ENCODE results near the gene ZBTB16.

ZBTB16 gene

DNA sequence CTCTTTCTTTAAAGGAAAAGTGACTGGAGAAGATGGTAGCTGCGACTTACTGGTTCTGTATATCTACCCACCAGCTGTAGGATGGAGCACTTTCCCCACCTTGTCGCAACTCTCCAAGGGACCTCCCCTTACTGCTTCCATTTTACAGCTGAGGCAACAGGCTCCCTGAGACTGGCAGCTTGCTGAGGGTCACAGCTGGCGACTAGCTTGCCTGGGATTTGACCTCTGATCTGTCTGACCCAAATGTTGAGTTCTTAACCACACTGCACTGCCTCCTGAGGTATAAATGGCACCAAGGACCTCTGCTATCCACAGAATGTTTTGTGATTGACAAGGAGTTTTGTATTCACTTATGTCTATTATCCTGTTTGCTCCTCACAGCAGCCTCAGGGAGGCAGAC, 121.7 kb downstream of the ZBTB16 start:
- no peak for DNase-seq (ENCODE audit: low spot score)
- no peak for ATAC-seq (ENCODE audit: low read depth)
- H3K36me3 ChIP-seq (ENCODE audit: low read depth), result no peaks in the 10 kb centered on the region
- no peaks in the 10 kb centered on the region for H3K27me3 ChIP-seq (ENCODE audit: insufficient read depth, poor library complexity, severe bottlenecking)
- TF ChIP-seq, protein P1, sequence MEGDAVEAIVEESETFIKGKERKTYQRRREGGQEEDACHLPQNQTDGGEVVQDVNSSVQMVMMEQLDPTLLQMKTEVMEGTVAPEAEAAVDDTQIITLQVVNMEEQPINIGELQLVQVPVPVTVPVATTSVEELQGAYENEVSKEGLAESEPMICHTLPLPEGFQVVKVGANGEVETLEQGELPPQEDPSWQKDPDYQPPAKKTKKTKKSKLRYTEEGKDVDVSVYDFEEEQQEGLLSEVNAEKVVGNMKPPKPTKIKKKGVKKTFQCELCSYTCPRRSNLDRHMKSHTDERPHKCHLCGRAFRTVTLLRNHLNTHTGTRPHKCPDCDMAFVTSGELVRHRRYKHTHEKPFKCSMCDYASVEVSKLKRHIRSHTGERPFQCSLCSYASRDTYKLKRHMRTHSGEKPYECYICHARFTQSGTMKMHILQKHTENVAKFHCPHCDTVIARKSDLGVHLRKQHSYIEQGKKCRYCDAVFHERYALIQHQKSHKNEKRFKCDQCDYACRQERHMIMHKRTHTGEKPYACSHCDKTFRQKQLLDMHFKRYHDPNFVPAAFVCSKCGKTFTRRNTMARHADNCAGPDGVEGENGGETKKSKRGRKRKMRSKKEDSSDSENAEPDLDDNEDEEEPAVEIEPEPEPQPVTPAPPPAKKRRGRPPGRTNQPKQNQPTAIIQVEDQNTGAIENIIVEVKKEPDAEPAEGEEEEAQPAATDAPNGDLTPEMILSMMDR (IDR thresholded peaks at IDR 0.05; ENCODE audit: poor library complexity, severe bottlenecking), result no peak
- no peak overlapping the region for H3K4me3 ChIP-seq (ENCODE audit: severe bottlenecking)
- no peaks in the 10 kb centered on the region for H3K9me3 ChIP-seq (ENCODE audit: severe bottlenecking)
- H3K4me1 ChIP-seq (ENCODE audit: insufficient read depth, poor library complexity, severe bottlenecking), result peaks cover 32% of the 10 kb centered on the region
- no peak overlapping the region for H3K27ac ChIP-seq (ENCODE audit: poor library complexity, severe bottlenecking)

DNA sequence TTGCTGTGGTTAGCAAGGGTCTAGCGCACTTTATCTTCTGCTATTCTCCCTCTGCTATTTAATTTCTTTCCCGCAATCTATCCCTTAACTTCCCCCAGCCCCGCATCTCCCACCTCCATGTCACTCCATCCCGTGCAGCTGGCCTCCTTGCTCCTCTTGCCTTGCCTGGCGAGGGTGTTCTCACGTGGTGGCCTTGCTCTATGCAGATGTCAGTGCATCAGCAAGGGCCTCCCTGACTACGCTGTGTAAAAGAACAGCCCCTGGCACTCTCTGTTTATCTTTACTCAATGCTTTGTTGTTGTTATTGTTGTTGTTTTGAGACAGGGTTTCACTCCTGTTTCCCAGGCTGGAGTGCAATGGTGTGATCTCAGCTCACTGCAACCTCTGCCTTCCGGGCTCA, 122.2 kb downstream of the ZBTB16 start:
- Histone ChIP-seq H3K9me3 (ENCODE audit: severe bottlenecking) (no peaks in the 10 kb centered on the region), H3K27ac (ENCODE audit: poor library complexity, severe bottlenecking) (no peak overlapping the region), H3K4me3 (ENCODE audit: severe bottlenecking) (no peak overlapping the region), H3K36me3 (ENCODE audit: low read depth) (no peaks in the 10 kb centered on the region), H3K27me3 (ENCODE audit: insufficient read depth, poor library complexity, severe bottlenecking) (no peaks in the 10 kb centered on the region), H3K4me1 (ENCODE audit: insufficient read depth, poor library complexity, severe bottlenecking) (peaks cover 32% of the 10 kb centered on the region)
- TF ChIP-seq, protein P1 (IDR thresholded peaks at IDR 0.05; ENCODE audit: poor library complexity, severe bottlenecking), result no peak
- DNase-seq (ENCODE audit: low spot score), result no peak
- ATAC-seq (ENCODE audit: low read depth), result no peak

DNA sequence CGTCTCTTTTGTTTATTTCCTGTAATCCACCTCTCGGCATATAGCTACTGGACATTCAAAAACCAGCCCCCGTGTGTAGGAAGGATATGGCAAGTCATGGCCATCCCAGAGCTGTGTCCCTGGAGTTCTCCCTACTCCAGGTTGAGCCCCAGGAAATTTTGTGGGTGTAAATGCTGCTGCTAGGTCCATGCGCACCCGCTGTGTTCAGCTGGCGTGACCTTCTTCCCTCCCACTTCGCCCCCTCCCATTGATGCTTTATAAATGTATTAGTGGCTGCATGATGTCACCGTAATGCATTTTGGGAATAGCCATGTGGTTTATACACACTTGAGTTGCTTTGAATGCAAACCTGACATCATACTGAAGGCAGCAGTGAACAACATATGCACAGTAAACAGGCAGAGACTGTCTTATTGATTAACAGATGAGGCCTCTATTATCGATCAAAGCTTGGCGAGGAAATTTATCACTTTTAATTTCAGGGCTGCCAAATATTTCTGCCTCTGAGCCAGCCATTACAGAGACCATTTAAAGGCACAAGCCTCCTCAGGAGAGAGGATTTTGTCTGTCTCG, 123.0 kb downstream of the ZBTB16 start:
- no peak overlapping the region for H3K4me3 ChIP-seq (ENCODE audit: severe bottlenecking)
- H3K4me1 ChIP-seq (ENCODE audit: insufficient read depth, poor library complexity, severe bottlenecking), result peaks cover 27% of the 10 kb centered on the region
- no peak for ATAC-seq (ENCODE audit: low read depth)
- H3K36me3 ChIP-seq (ENCODE audit: low read depth), result no peaks in the 10 kb centered on the region; the same call in 1 of the 2 replicates
- H3K27me3 ChIP-seq (ENCODE audit: insufficient read depth, poor library complexity, severe bottlenecking), result no peaks in the 10 kb centered on the region
- TF ChIP-seq, protein P1 (IDR thresholded peaks at IDR 0.05; ENCODE audit: poor library complexity, severe bottlenecking), result no peak
- H3K9me3 ChIP-seq (ENCODE audit: severe bottlenecking), result no peaks in the 10 kb centered on the region
- no peak overlapping the region for H3K27ac ChIP-seq (ENCODE audit: poor library complexity, severe bottlenecking)
- no peak for DNase-seq (ENCODE audit: low spot score)

DNA sequence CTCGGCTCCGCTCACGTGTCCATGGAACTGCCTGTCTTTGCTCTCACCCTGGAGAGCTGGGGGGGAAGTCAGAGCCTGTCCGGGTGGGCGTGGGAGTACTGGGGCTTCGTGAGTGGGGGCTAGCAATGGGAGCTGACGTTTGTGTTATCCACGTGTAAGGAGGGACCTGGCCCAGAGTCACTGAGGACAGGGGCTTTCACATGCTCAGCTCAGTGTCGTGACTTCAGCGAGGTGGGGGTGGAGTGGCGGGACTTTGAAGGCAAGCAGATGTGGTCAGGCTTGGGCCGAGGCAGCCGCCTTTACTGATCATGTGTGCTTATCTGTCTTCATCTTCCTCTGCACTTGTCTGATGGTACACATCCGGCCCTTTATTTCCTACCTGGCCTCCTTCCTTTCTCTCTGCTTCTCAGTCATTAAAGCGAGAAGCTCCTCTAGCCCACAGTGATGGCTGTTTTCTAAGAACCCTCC, 123.6 kb downstream of the ZBTB16 start:
- ATAC-seq (ENCODE audit: low read depth) (no peak), DNase-seq (ENCODE audit: low spot score) (no peak)
- H3K27me3 ChIP-seq (ENCODE audit: insufficient read depth, poor library complexity, severe bottlenecking), result no peaks in the 10 kb centered on the region
- TF ChIP-seq, protein P1 (IDR thresholded peaks at IDR 0.05; ENCODE audit: poor library complexity, severe bottlenecking), result no peak
- no peaks in the 10 kb centered on the region for H3K9me3 ChIP-seq (ENCODE audit: severe bottlenecking)
- no peaks in the 10 kb centered on the region; the same call in 1 of the 2 replicates for H3K36me3 ChIP-seq (ENCODE audit: low read depth)
- no peak overlapping the region for H3K27ac ChIP-seq (ENCODE audit: poor library complexity, severe bottlenecking)
- H3K4me1 ChIP-seq (ENCODE audit: insufficient read depth, poor library complexity, severe bottlenecking), result peaks cover 22% of the 10 kb centered on the region
- H3K4me3 ChIP-seq (ENCODE audit: severe bottlenecking), result no peak overlapping the region

DNA sequence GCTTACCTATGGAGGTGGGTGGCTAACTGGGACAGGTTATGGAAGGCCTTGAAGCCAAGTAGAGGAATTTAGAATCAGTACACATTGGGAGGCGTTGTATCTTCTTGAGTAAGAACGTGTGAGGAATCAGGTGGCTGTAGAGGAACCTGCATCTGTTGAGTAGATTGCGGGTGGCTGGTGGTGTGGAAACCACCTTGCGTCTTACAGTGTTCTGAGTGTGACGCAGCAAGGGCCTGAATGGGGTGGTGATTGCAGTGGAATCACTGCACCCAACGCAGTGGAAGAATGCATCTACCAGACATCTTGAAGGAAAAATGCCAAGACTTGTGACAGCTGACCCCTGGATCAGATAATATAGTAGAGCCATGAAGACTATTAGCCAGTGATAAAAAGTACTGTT, 125.9 kb downstream of the ZBTB16 start:
- TF ChIP-seq, protein P1 (IDR thresholded peaks at IDR 0.05; ENCODE audit: poor library complexity, severe bottlenecking), result no peak
- Histone ChIP-seq H3K9me3 (ENCODE audit: severe bottlenecking) (no peaks in the 10 kb centered on the region), H3K27me3 (ENCODE audit: insufficient read depth, poor library complexity, severe bottlenecking) (no peaks in the 10 kb centered on the region), H3K4me1 (ENCODE audit: insufficient read depth, poor library complexity, severe bottlenecking) (no peaks in the 10 kb centered on the region), H3K27ac (ENCODE audit: poor library complexity, severe bottlenecking) (no peak overlapping the region), H3K4me3 (ENCODE audit: severe bottlenecking) (no peak overlapping the region), H3K36me3 (ENCODE audit: low read depth) (peaks cover 7% of the 10 kb centered on the region; the same call in 1 of the 2 replicates)
- DNase-seq (ENCODE audit: low spot score), result no peak
- ATAC-seq (ENCODE audit: low read depth), result no peak
